ENCODE data around the gene IL20.

Gene IL20

GRCh38 chr1:206859082-206859521 lies 6.3 kb upstream of the IL20 start:
- H3K27me3 ChIP-seq (ENCODE audit: low read depth, low read length) = no peaks in the 10 kb centered on the region
- no peak overlapping the region for H3K4me3 ChIP-seq (ENCODE audit: low read depth in 1 of 2, low read length in 2 of 2)
- H3K36me3 ChIP-seq (ENCODE audit: control insufficient read depth in 1 of 2, insufficient read depth in 2 of 2, low read length in 2 of 2) = no peaks in the 10 kb centered on the region
- no peak overlapping the region for H3K27ac ChIP-seq (ENCODE audit: low read length)
- no peaks in the 10 kb centered on the region for H3K4me1 ChIP-seq (ENCODE audit: control insufficient read depth in 1 of 2, insufficient read depth in 2 of 2, low read length in 2 of 2)
- H3K9me3 ChIP-seq (ENCODE audit: control insufficient read depth in 1 of 2, low read length in 2 of 2) = no peaks in the 10 kb centered on the region

- Histone ChIP-seq H3K27ac (ENCODE audit: low read length) (no peak overlapping the region), H3K9me3 (ENCODE audit: control insufficient read depth in 1 of 2, low read length in 2 of 2) (no peaks in the 10 kb centered on the region), H3K27me3 (ENCODE audit: low read depth, low read length) (no peaks in the 10 kb centered on the region), H3K4me3 (ENCODE audit: low read depth in 1 of 2, low read length in 2 of 2) (no peak overlapping the region), H3K4me1 (ENCODE audit: control insufficient read depth in 1 of 2, insufficient read depth in 2 of 2, low read length in 2 of 2) (no peaks in the 10 kb centered on the region), H3K36me3 (ENCODE audit: control insufficient read depth in 1 of 2, insufficient read depth in 2 of 2, low read length in 2 of 2) (no peaks in the 10 kb centered on the region)
These were observed 5.3 kb upstream of the IL20 start for GRCh38 chr1:206860165-206860564.

GRCh38 chr1:206863266-206863665 lies 2.2 kb upstream of the IL20 start:
- Histone ChIP-seq H3K4me1 (ENCODE audit: control insufficient read depth in 1 of 2, insufficient read depth in 2 of 2, low read length in 2 of 2) (no peaks in the 10 kb centered on the region), H3K36me3 (ENCODE audit: control insufficient read depth in 1 of 2, insufficient read depth in 2 of 2, low read length in 2 of 2) (no peaks in the 10 kb centered on the region), H3K27ac (ENCODE audit: low read length) (no peak overlapping the region), H3K9me3 (ENCODE audit: control insufficient read depth in 1 of 2, low read length in 2 of 2) (no peaks in the 10 kb centered on the region), H3K4me3 (ENCODE audit: low read depth in 1 of 2, low read length in 2 of 2) (no peak overlapping the region), H3K27me3 (ENCODE audit: low read depth, low read length) (no peaks in the 10 kb centered on the region)

- no peaks in the 10 kb centered on the region for H3K36me3 ChIP-seq (ENCODE audit: control insufficient read depth in 1 of 2, insufficient read depth in 2 of 2, low read length in 2 of 2)
- no peak overlapping the region for H3K27ac ChIP-seq (ENCODE audit: low read length)
- no peaks in the 10 kb centered on the region for H3K4me1 ChIP-seq (ENCODE audit: control insufficient read depth in 1 of 2, insufficient read depth in 2 of 2, low read length in 2 of 2)
- H3K9me3 ChIP-seq (ENCODE audit: control insufficient read depth in 1 of 2, low read length in 2 of 2) = no peaks in the 10 kb centered on the region
- no peaks in the 10 kb centered on the region for H3K27me3 ChIP-seq (ENCODE audit: low read depth, low read length)
- no peak overlapping the region for H3K4me3 ChIP-seq (ENCODE audit: low read depth in 1 of 2, low read length in 2 of 2)
These were observed 639 bp downstream of the IL20 start for GRCh38 chr1:206866062-206866461.

- H3K4me3 ChIP-seq (ENCODE audit: low read depth in 1 of 2, low read length in 2 of 2) = no peak overlapping the region
- no peak overlapping the region for H3K27ac ChIP-seq (ENCODE audit: low read length)
- H3K9me3 ChIP-seq (ENCODE audit: control insufficient read depth in 1 of 2, low read length in 2 of 2) = peaks cover 0 to under 1% of the 10 kb centered on the region in 2 donors
- H3K4me1 ChIP-seq (ENCODE audit: control insufficient read depth in 1 of 2, insufficient read depth in 2 of 2, low read length in 2 of 2) = no peaks in the 10 kb centered on the region
- H3K27me3 ChIP-seq (ENCODE audit: low read depth, low read length) = no peaks in the 10 kb centered on the region
- H3K36me3 ChIP-seq (ENCODE audit: control insufficient read depth in 1 of 2, insufficient read depth in 2 of 2, low read length in 2 of 2) = no peaks in the 10 kb centered on the region
These were observed 1.8 kb downstream of the IL20 start for GRCh38 chr1:206867239-206867638.

GRCh38 chr1:206867716-206868115 lies 2.3 kb downstream of the IL20 start:
- Histone ChIP-seq H3K4me3 (ENCODE audit: low read depth in 1 of 2, low read length in 2 of 2) (no peak overlapping the region), H3K36me3 (ENCODE audit: control insufficient read depth in 1 of 2, insufficient read depth in 2 of 2, low read length in 2 of 2) (no peaks in the 10 kb centered on the region), H3K9me3 (ENCODE audit: control insufficient read depth in 1 of 2, low read length in 2 of 2) (peaks cover 5% of the 10 kb centered on the region in 2 donors), H3K27ac (ENCODE audit: low read length) (no peak overlapping the region), H3K27me3 (ENCODE audit: low read depth, low read length) (no peaks in the 10 kb centered on the region), H3K4me1 (ENCODE audit: control insufficient read depth in 1 of 2, insufficient read depth in 2 of 2, low read length in 2 of 2) (no peaks in the 10 kb centered on the region)

- Histone ChIP-seq H3K9me3 (ENCODE audit: control insufficient read depth in 1 of 2, low read length in 2 of 2) (peaks cover 6 to 7% of the 10 kb centered on the region in 2 donors), H3K4me1 (ENCODE audit: control insufficient read depth in 1 of 2, insufficient read depth in 2 of 2, low read length in 2 of 2) (no peaks in the 10 kb centered on the region), H3K27me3 (ENCODE audit: low read depth, low read length) (no peaks in the 10 kb centered on the region), H3K36me3 (ENCODE audit: control insufficient read depth in 1 of 2, insufficient read depth in 2 of 2, low read length in 2 of 2) (no peaks in the 10 kb centered on the region), H3K27ac (ENCODE audit: low read length) (no peak overlapping the region), H3K4me3 (ENCODE audit: low read depth in 1 of 2, low read length in 2 of 2) (no peak overlapping the region)
These were observed 2.8 kb downstream of the IL20 start for GRCh38 chr1:206868264-206868663.

GRCh38 chr1:206872139-206872538 lies 6.7 kb downstream of the IL20 start:
- no peaks in the 10 kb centered on the region for H3K36me3 ChIP-seq (ENCODE audit: control insufficient read depth in 1 of 2, insufficient read depth in 2 of 2, low read length in 2 of 2)
- H3K27ac ChIP-seq (ENCODE audit: low read length) = no peak overlapping the region
- H3K27me3 ChIP-seq (ENCODE audit: low read depth, low read length) = no peaks in the 10 kb centered on the region
- H3K9me3 ChIP-seq (ENCODE audit: control insufficient read depth in 1 of 2, low read length in 2 of 2) = peaks cover 6 to 13% of the 10 kb centered on the region in 2 donors
- no peaks in the 10 kb centered on the region for H3K4me1 ChIP-seq (ENCODE audit: control insufficient read depth in 1 of 2, insufficient read depth in 2 of 2, low read length in 2 of 2)
- no peak overlapping the region for H3K4me3 ChIP-seq (ENCODE audit: low read depth in 1 of 2, low read length in 2 of 2)

- no peaks in the 10 kb centered on the region for H3K27me3 ChIP-seq (ENCODE audit: low read depth, low read length)
- peaks cover 11 to 19% of the 10 kb centered on the region in 2 donors for H3K9me3 ChIP-seq (ENCODE audit: control insufficient read depth in 1 of 2, low read length in 2 of 2)
- no peaks in the 10 kb centered on the region for H3K4me1 ChIP-seq (ENCODE audit: control insufficient read depth in 1 of 2, insufficient read depth in 2 of 2, low read length in 2 of 2)
These were observed 8.3 kb downstream of the IL20 start for GRCh38 chr1:206873603-206874188.

GRCh38 chr1:206875752-206876377 lies 10.4 kb downstream of the IL20 start:
- Histone ChIP-seq H3K36me3 (ENCODE audit: control insufficient read depth in 1 of 2, insufficient read depth in 2 of 2, low read length in 2 of 2) (no peaks in the 10 kb centered on the region), H3K9me3 (ENCODE audit: control insufficient read depth in 1 of 2, low read length in 2 of 2) (peaks cover 12 to 19% of the 10 kb centered on the region in 2 donors), H3K4me3 (ENCODE audit: low read depth in 1 of 2, low read length in 2 of 2) (no peak overlapping the region), H3K27ac (ENCODE audit: low read length) (no peak overlapping the region), H3K27me3 (ENCODE audit: low read depth, low read length) (no peaks in the 10 kb centered on the region), H3K4me1 (ENCODE audit: control insufficient read depth in 1 of 2, insufficient read depth in 2 of 2, low read length in 2 of 2) (no peaks in the 10 kb centered on the region)

More at GRCh38 chr1:206873603-206874188, 8.3 kb downstream of the IL20 start:
- no peak overlapping the region for H3K4me3 ChIP-seq (ENCODE audit: low read depth in 1 of 2, low read length in 2 of 2)
- no peak overlapping the region for H3K27ac ChIP-seq (ENCODE audit: low read length)
- no peaks in the 10 kb centered on the region for H3K36me3 ChIP-seq (ENCODE audit: control insufficient read depth in 1 of 2, insufficient read depth in 2 of 2, low read length in 2 of 2)

GRCh38 chr1:206878456-206878855 lies 13.0 kb downstream of the IL20 start:
- Histone ChIP-seq H3K36me3 (ENCODE audit: control insufficient read depth in 1 of 2, insufficient read depth in 2 of 2, low read length in 2 of 2) (no peaks in the 10 kb centered on the region), H3K27me3 (ENCODE audit: low read depth, low read length) (no peaks in the 10 kb centered on the region), H3K27ac (ENCODE audit: low read length) (no peak overlapping the region), H3K9me3 (ENCODE audit: control insufficient read depth in 1 of 2, low read length in 2 of 2) (peaks cover 6 to 12% of the 10 kb centered on the region in 2 donors), H3K4me3 (ENCODE audit: low read depth in 1 of 2, low read length in 2 of 2) (no peak overlapping the region), H3K4me1 (ENCODE audit: control insufficient read depth in 1 of 2, insufficient read depth in 2 of 2, low read length in 2 of 2) (no peaks in the 10 kb centered on the region)

- Histone ChIP-seq H3K27me3 (ENCODE audit: low read depth, low read length) (no peaks in the 10 kb centered on the region), H3K27ac (ENCODE audit: low read length) (no peak overlapping the region), H3K9me3 (ENCODE audit: control insufficient read depth in 1 of 2, low read length in 2 of 2) (peaks cover 6 to 12% of the 10 kb centered on the region in 2 donors), H3K4me1 (ENCODE audit: control insufficient read depth in 1 of 2, insufficient read depth in 2 of 2, low read length in 2 of 2) (no peaks in the 10 kb centered on the region), H3K36me3 (ENCODE audit: control insufficient read depth in 1 of 2, insufficient read depth in 2 of 2, low read length in 2 of 2) (no peaks in the 10 kb centered on the region), H3K4me3 (ENCODE audit: low read depth in 1 of 2, low read length in 2 of 2) (no peak overlapping the region)
These were observed 14.9 kb downstream of the IL20 start for GRCh38 chr1:206880314-206880713.

All from muscle layer of duodenum (tissue), 2 donors.